ENCODE results near the gene MATN1.

DNA sequence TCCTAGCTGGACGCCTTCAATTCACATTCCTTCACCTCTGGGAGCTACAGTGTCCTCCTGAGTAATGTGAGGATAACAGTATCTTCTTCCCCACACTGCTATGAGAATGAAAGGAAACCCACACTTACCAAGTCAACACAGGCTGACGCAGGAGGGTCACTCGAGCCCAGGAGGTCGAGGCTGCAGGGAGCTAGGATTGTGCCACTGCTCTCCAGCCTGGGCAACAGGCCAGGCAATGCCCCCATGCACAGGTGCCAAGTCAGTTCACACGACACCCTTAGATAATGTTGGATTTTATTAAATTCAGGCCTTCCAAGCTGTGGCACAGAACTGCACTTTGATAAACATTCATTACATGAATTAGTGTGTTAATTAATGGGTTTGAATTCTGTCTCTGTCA lies 31.9 kb downstream of the MATN1 start:
- TF ChIP-seq CTCF (optimal IDR thresholded peaks at IDR 0.05 in 1 of 3, IDR thresholded peaks at IDR 0.05 in 1 of 3, conservative IDR thresholded peaks at IDR 0.05 in 1 of 3; ENCODE audit: extremely low read depth in 1 of 3, insufficient read depth in 2 of 3, low read length in 3 of 3): no peak
- no peak for TF ChIP-seq EZH2 (IDR thresholded peaks at IDR 0.05; ENCODE audit: low read length)

Measured in keratinocyte (primary cell).